NCI-H2196 (cell line): ENCODE results near the gene GALC.

Experiments
- DNase-seq: peaks from one replicate; lab custom pipeline; 2025; ENCODE audit not compliant: unreplicated experiment; lab: John Stamatoyannopoulos, UW

GALC gene

DNA sequence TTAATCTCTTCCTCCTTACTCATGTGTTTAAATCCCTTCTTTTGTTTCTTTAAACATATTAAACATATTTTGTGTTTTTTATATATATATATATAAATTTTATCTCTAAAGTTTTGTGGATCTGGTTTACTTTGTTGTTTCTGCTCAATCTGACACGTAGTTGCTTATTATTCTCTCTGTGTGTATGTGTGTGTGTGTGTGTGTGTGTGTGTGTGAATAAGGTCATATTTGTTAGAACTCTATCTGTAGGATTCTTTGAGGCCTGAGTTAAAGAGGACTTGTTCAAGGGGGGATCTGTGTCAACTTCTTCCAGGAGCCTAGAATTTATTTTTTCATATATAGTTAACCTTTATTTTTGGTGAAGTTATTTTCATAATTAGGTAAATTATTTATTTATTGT is 14.6 kb upstream of the GALC start:
- DNase-seq: no peak

- no peak for DNase-seq
Measured at GRCh38 chr14:88005978-88006851, 13.2 kb upstream of the GALC start.

DNA sequence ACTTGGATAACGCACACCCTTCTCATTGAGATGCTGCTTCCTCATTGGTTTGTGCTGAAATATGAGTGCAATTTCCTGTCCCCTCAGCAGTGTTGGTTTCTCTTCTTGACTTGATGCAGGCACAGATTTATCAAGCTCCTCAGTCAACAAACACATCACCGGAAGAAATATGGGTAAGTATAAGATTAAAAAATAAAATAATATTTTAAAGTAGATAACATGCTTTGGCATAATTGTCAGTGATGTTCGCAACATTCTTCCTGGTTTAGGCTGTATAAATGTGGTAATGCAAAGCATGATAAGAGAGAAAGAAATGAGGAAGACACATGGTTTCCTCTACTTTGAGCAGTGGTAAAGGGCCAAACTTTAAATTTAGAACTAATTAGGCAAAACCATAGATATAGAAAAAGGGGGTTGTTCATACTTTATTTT is 12.1 kb upstream of the GALC start, which contains the start of gene GPR65:
Gene GPR65 (plus strand): TSS at position 86 of the 432 bp plus-strand sequence. CDS start 5,713 bp downstream, outside the sequence.
- no peak for DNase-seq

GRCh38 chr14:88004506-88005036 is 11.6 kb upstream of the GALC start:
- no peak for DNase-seq

- DNase-seq: no peak
Measured at GRCh38 chr14:88003425-88003824, 10.4 kb upstream of the GALC start.

GRCh38 chr14:88002421-88003075 is 9.6 kb upstream of the GALC start:
- no peak for DNase-seq

DNA sequence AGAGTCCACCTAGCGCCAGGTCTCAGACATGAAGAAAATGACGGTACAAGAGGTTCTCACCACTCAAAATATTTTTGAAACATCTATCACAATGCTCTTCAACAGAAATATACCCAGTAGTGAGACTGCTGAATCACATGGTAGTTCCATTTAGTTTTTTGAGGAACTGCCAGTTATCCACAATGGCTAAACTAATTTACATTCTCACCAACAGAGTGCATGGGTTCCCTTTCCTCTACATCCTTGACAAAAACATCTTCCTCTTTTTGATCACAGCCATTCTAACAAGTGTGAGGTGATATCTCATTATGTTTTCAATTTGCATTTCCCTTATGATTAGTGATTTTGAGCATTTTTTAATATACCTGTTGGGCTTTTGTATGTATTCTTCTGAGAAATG is 6.3 kb upstream of the GALC start:
- DNase-seq: no peak

DNA sequence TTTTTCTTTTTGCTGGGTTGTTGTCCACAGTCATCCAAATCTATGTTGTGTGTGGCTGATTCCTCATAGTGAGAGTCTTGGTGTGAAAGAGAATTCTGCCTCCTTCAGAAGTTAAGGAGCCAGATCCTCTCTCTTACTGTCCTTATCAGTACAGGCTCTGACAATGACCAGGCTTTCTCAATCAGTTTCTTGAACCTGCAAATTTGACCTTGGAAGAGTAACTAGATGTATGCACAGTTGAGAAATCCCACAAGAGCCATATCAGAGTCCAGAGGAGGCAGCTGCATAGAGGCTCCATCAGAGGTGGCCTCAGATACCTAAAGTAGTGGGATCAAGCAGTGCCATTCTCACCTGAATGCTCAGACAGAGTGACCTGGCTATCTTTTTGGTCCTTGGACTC is 5.5 kb upstream of the GALC start:
- DNase-seq: no peak

GRCh38 chr14:87996291-87996592 is 3.3 kb upstream of the GALC start:
- no peak for DNase-seq

GRCh38 chr14:87995500-87996290 is 2.7 kb upstream of the GALC start:
- DNase-seq: no peak

GRCh38 chr14:87994974-87995373 is 2.0 kb upstream of the GALC start:
- no peak for DNase-seq

DNA sequence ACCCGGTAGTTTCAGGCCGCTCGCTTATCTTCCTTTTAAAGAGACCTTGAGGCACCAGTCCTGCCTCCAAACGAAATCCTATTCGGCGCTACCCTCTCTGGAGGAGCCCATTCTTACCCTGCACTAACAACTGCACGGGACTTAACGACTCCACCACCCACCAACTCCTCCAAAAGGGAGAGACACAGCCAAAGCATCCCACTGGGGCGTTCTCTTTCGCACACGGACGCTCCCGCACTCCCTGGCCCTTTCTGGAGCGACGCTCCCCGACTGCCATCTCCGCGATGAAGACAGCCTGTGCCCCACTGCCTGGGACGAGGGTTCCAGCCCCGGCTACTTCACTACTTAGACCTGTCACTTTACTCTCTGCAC is 650 bp downstream of the GALC start:
- DNase-seq: no peak

GRCh38 chr14:87990682-87991081 is 2.3 kb downstream of the GALC start:
- DNase-seq: no peak

DNA sequence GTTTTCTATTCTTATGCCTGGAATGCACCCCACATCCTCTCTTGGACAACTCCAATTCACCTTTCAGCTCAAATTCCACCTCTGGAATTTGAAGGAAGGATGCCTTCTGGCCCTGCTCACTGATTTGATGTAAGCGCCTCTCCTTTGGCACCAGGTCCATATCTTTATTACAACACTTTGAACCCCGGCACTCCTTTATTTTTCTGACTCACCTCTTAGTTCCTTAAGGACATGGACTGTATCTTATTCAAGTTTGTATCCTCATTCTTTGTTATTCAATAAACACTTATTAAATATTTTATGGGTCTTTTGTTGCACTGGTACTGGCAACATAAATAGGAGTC is 3.1 kb downstream of the GALC start:
- DNase-seq: no peak

DNA sequence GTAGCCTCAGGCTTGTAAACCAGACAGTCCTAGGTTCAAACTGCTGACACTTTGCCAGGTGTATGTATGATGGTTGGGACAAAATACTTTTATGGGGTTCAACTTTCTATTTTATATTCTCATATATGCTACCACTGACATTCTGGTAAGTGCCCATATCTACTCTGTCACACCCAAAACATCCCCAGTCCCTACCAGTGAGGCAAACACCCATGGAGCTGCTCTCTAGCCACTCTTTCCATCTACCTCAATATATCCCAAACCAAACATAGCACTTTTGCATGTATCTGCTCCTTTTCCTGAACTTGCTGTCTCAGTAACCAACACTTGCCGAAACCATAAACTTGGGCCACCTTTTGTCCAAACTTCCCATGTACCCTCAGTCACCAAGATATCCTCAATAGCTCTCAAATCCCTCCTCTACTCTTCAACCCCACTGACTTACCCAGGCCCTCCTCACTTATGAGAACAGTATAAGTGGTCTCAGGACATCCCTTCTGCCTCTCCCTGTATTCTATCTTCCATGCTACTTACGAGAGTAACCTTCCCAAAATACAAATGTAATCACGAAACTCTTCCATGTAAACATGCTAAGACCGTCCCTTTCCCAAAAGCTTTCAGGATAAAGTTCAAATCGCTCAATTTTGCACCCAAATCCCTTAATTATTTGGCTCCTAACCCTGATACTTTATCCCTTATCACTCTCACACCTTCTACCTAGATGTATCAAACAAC is 3.6 kb downstream of the GALC start:
- DNase-seq: no peak

DNA sequence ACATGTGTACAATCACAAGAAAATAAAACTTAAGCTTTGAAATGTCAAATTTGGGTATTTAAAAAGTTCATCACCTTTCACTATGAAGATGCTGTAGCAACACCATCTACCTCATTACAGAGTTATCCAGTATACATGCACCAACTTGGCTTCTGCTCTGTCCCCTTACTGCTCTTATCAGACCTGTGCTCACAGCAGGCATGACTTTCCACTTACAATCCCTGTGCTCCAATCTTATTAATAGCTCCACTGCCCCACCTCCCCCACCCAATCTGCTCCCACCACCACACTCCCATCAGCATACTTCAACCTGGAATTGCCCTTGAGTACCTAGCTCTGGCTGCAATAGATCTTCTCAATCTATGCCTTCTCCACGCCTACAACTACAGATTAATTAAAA is 13.3 kb downstream of the GALC start:
- DNase-seq: no peak

DNA sequence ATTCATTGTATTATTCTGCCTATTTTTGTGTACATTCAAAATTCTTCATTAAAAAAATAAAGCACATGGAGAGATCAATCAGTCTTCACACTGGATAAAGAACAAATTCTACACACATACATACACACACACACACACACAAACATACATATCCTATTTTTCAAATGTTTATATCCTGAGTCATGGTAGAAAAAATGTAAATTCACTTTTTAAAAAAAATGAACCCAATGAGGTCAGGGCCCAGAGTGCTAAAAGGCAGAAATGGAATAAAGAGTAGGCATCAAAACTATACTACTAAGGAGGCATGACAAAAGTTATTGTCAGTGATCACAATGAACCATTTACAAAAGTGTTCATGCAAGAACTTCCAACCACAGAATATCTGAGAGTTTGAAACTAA is 17.3 kb downstream of the GALC start:
- no peak for DNase-seq

GRCh38 chr14:87971010-87971409 is 22.0 kb downstream of the GALC start:
- no peak for DNase-seq

GRCh38 chr14:87967496-87967895 is 25.5 kb downstream of the GALC start:
- DNase-seq: no peak

DNA sequence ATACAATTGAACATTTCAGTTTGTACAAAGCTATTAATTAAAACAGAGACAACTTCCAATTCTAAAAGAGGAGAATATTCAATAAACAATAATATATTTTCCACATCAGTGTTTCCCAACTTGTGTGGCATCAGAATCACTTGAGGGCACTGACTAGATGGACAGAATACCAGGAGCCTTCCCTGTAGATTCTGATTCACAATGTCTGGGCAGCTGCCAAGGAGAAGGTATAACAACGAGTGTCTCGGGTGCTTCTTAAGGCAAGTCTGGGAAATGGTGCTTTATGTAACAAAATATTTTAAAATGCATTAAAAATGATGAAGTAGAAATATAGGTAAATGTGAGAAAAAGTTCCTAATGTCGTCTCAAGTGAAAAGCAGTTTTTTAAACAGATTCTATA is 26.2 kb downstream of the GALC start:
- no peak for DNase-seq

GRCh38 chr14:87961246-87961645 is 31.7 kb downstream of the GALC start:
- no peak for DNase-seq
